ENCODE measurements around the gene TBR1. TPM values are rescaled to one million over a fixed set of nuclear protein-coding genes. Genes with fewer than 3 reads are reported as not detected.

TBR1 gene
- total and polyA plus RNA-seq, 7 experiments from 2014 or later = 0.02 TPM; not detected in 6

GRCh38 chr2:161412346-161412745 lies 3.8 kb upstream of the TBR1 start:
- Histone ChIP-seq H3K9me3 (ENCODE audit: control insufficient read depth in 2 of 3, low read length in 3 of 3) (no peaks in the 10 kb centered on the region), H3K36me3 (ENCODE audit: control insufficient read depth in 2 of 3, insufficient read depth in 3 of 3, low read length in 3 of 3) (no peaks in the 10 kb centered on the region), H3K4me1 (ENCODE audit: control insufficient read depth in 2 of 2, insufficient read depth in 2 of 2, low read length in 2 of 2) (peaks cover 19 to 29% of the 10 kb centered on the region in 2 donors), H3K4me3 (ENCODE audit: low read length) (no peak overlapping the region), H3K27me3 (ENCODE audit: control insufficient read depth in 2 of 2, insufficient read depth in 2 of 2, low read length in 2 of 2) (peaks cover 3 to 22% of the 10 kb centered on the region in 2 donors), H3K27ac (ENCODE audit: low read depth, low read length) (no peak overlapping the region)
- ChIA-PET POLR2A (no interaction called here), CTCF (no interaction called here)
- H3K27me3 Mint-ChIP-seq = peaks cover 32 to 36% (median 33%) of the 10 kb centered on the region in 5 donors
- H3K27ac Mint-ChIP-seq = no peak overlapping the region
- no peak overlapping the region for H3K4me3 Mint-ChIP-seq
- no peaks in the 10 kb centered on the region for H3K9me3 Mint-ChIP-seq
- H3K36me3 Mint-ChIP-seq = peaks cover 5 to 16% (median 8%) of the 10 kb centered on the region in 5 donors
- no peak for DNase-seq
- ATAC-seq = no peak
- intact Hi-C loops (cut with micrococcal nuclease) = loop anchor here (5.0 to 10.0 kb wide), 2 partner anchors 178 to 190 kb away; no protein-coding TSS in a partner anchor
- peaks cover 24 to 32% (median 31%) of the 10 kb centered on the region in 7 donors for H3K4me1 Mint-ChIP-seq

GRCh38 chr2:161414042-161415033 lies 1.8 kb upstream of the TBR1 start:
- Mint-ChIP-seq H3K4me3 (peak overlapping the region; percentile 54 to 84 (median 74)), H3K36me3 (peaks cover 0 to 16% (median 0%) of the 10 kb centered on the region in 5 donors), H3K27ac (peak overlapping the region in 1 of 9 donors; percentile 32), H3K27me3 (peaks cover 52 to 56% (median 53%) of the 10 kb centered on the region in 5 donors), H3K9me3 (peaks cover 0 to 1% (median 0%) of the 10 kb centered on the region in 11 donors), H3K4me1 (peaks cover 30 to 52% (median 50%) of the 10 kb centered on the region in 7 donors)
- ChIA-PET CTCF (no interaction called here), POLR2A (no interaction called here)
- peaks cover 23 to 31% of the 10 kb centered on the region in 2 donors for H3K4me1 ChIP-seq (ENCODE audit: control insufficient read depth in 2 of 2, insufficient read depth in 2 of 2, low read length in 2 of 2)
- H3K27me3 ChIP-seq (ENCODE audit: control insufficient read depth in 2 of 2, insufficient read depth in 2 of 2, low read length in 2 of 2) = peaks cover 7 to 38% of the 10 kb centered on the region in 2 donors
- no peaks in the 10 kb centered on the region for H3K9me3 ChIP-seq (ENCODE audit: control insufficient read depth in 2 of 3, low read length in 3 of 3)
- H3K27ac ChIP-seq (ENCODE audit: low read depth, low read length) = no peak overlapping the region
- intact Hi-C loops (cut with micrococcal nuclease) = loop anchor here (1.0 to 10.0 kb wide), 7 partner anchors 12 to 538 kb away; partner anchors contain the start of gene PSMD14 (in 2 of the 2)
- no peaks in the 10 kb centered on the region for H3K36me3 ChIP-seq (ENCODE audit: control insufficient read depth in 2 of 3, insufficient read depth in 3 of 3, low read length in 3 of 3)
- ATAC-seq (peak; percentile 63), DNase-seq (peak in 1 of 9 donors; percentile 33)
- H3K4me3 ChIP-seq (ENCODE audit: low read length) = peak overlapping the region; percentile 43

GRCh38 chr2:161415034-161415986 lies 787 bp upstream of the TBR1 start:
- Histone ChIP-seq H3K4me1 (ENCODE audit: control insufficient read depth in 2 of 2, insufficient read depth in 2 of 2, low read length in 2 of 2) (peaks cover 23 to 31% of the 10 kb centered on the region in 2 donors), H3K9me3 (ENCODE audit: control insufficient read depth in 2 of 3, low read length in 3 of 3) (no peaks in the 10 kb centered on the region), H3K27me3 (ENCODE audit: control insufficient read depth in 2 of 2, insufficient read depth in 2 of 2, low read length in 2 of 2) (peaks cover 7 to 48% of the 10 kb centered on the region in 2 donors), H3K36me3 (ENCODE audit: control insufficient read depth in 2 of 3, insufficient read depth in 3 of 3, low read length in 3 of 3) (no peaks in the 10 kb centered on the region), H3K27ac (ENCODE audit: low read depth, low read length) (no peak overlapping the region), H3K4me3 (ENCODE audit: low read length) (peak overlapping the region; percentile 43)
- peak overlapping the region; percentile 54 to 84 (median 74) for H3K4me3 Mint-ChIP-seq
- H3K27me3 Mint-ChIP-seq = peaks cover 59 to 65% (median 62%) of the 10 kb centered on the region in 5 donors
- peaks cover 0 to 14% (median 0%) of the 10 kb centered on the region in 5 donors for H3K36me3 Mint-ChIP-seq
- ATAC-seq = peak; percentile 57
- POLR2A ChIA-PET = no interaction called here
- peaks cover 0 to 2% (median 0%) of the 10 kb centered on the region in 11 donors for H3K9me3 Mint-ChIP-seq
- peaks cover 31 to 54% (median 52%) of the 10 kb centered on the region in 7 donors for H3K4me1 Mint-ChIP-seq
- intact Hi-C loops (cut with micrococcal nuclease) = loop anchor here (1.0 to 10.0 kb wide), 6 partner anchors 11 to 537 kb away; partner anchors contain the start of gene PSMD14 (in 2 of the 2)
- DNase-seq = peak in 2 of 9 donors; percentile 26 to 27
- peak overlapping the region in 1 of 9 donors; percentile 1 for H3K27ac Mint-ChIP-seq
- CTCF ChIA-PET = no interaction called here

GRCh38 chr2:161416708-161417437 lies 776 bp downstream of the TBR1 start:
- peak; percentile 18 for ATAC-seq

GRCh38 chr2:161417438-161418274 lies 1.6 kb downstream of the TBR1 start:
- Mint-ChIP-seq H3K4me3 (peak overlapping the region in 7 of 10 donors; percentile 46 to 84 (median 73)), H3K9me3 (peaks cover 0 to 11% (median 0%) of the 10 kb centered on the region in 11 donors), H3K27ac (peak overlapping the region in 1 of 9 donors; percentile 54), H3K27me3 (peaks cover 83 to 88% (median 85%) of the 10 kb centered on the region in 5 donors), H3K4me1 (peaks cover 32 to 57% (median 52%) of the 10 kb centered on the region in 7 donors), H3K36me3 (peaks cover 0 to 10% (median 0%) of the 10 kb centered on the region in 5 donors)
- Histone ChIP-seq H3K36me3 (ENCODE audit: control insufficient read depth in 2 of 3, insufficient read depth in 3 of 3, low read length in 3 of 3) (no peaks in the 10 kb centered on the region), H3K27me3 (ENCODE audit: control insufficient read depth in 2 of 2, insufficient read depth in 2 of 2, low read length in 2 of 2) (peaks cover 11 to 60% of the 10 kb centered on the region in 2 donors), H3K4me3 (ENCODE audit: low read length) (no peak overlapping the region), H3K27ac (ENCODE audit: low read depth, low read length) (no peak overlapping the region), H3K9me3 (ENCODE audit: control insufficient read depth in 2 of 3, low read length in 3 of 3) (no peaks in the 10 kb centered on the region), H3K4me1 (ENCODE audit: control insufficient read depth in 2 of 2, insufficient read depth in 2 of 2, low read length in 2 of 2) (peaks cover 23 to 31% of the 10 kb centered on the region in 2 donors)
- POLR2A ChIA-PET = interaction anchor here (0.7 kb wide), 1 partner anchor 709 kb away, joined by 3 read pairs; no protein-coding TSS in a partner anchor
- CTCF ChIA-PET = no interaction called here
- DNase-seq (no peak), ATAC-seq (no peak)
- intact Hi-C loops (cut with micrococcal nuclease) = loop anchor here (5.0 to 10.0 kb wide), 4 partner anchors 110 to 535 kb away; partner anchors contain the start of gene PSMD14 (in 1 of the 2)

More at GRCh38 chr2:161416708-161417437, 776 bp downstream of the TBR1 start:
- no peaks in the 10 kb centered on the region for H3K36me3 ChIP-seq (ENCODE audit: control insufficient read depth in 2 of 3, insufficient read depth in 3 of 3, low read length in 3 of 3)
- no peaks in the 10 kb centered on the region for H3K9me3 ChIP-seq (ENCODE audit: control insufficient read depth in 2 of 3, low read length in 3 of 3)
- CTCF ChIA-PET = no interaction called here
- peaks cover 23 to 31% of the 10 kb centered on the region in 2 donors for H3K4me1 ChIP-seq (ENCODE audit: control insufficient read depth in 2 of 2, insufficient read depth in 2 of 2, low read length in 2 of 2)
- no peak overlapping the region for H3K4me3 ChIP-seq (ENCODE audit: low read length)
- peaks cover 8 to 57% of the 10 kb centered on the region in 2 donors for H3K27me3 ChIP-seq (ENCODE audit: control insufficient read depth in 2 of 2, insufficient read depth in 2 of 2, low read length in 2 of 2)
- peak overlapping the region; percentile 11 to 84 (median 73) for H3K4me3 Mint-ChIP-seq
- peak in 1 of 9 donors; percentile 30 for DNase-seq
- POLR2A ChIA-PET = no interaction called here
- H3K27me3 Mint-ChIP-seq = peaks cover 75 to 81% (median 77%) of the 10 kb centered on the region in 5 donors
- peak overlapping the region in 2 of 9 donors; percentile 26 to 48 for H3K27ac Mint-ChIP-seq
- H3K4me1 Mint-ChIP-seq = peaks cover 32 to 54% (median 52%) of the 10 kb centered on the region in 7 donors
- intact Hi-C loops (cut with micrococcal nuclease) = loop anchor here (1.0 to 10.0 kb wide), 5 partner anchors 7 to 535 kb away; partner anchors contain the start of gene PSMD14 (in 1 of the 2)
- peaks cover 0 to 14% (median 0%) of the 10 kb centered on the region in 5 donors for H3K36me3 Mint-ChIP-seq
- H3K9me3 Mint-ChIP-seq = peaks cover 0 to 8% (median 0%) of the 10 kb centered on the region in 11 donors
- H3K27ac ChIP-seq (ENCODE audit: low read depth, low read length) = no peak overlapping the region

Measured in naive thymus-derived CD4-positive, alpha-beta T cell (primary cell).